Ovary (tissue), 9 donors: ENCODE data around the gene C2orf80. TPM values are rescaled to one million over a fixed set of nuclear protein-coding genes. Genes with fewer than 3 reads are reported as not detected.
A peak's percentile ranks its signal among the peaks of the same experiment; 100 is the strongest.
"Not testable (repeated sequence)": the region's sequence is repeated elsewhere in the genome, so short reads cannot be mapped to it uniquely, and the experiment has no call there.

Experiments
- DNase-seq, 5 donors: peaks; one replicate each; pipeline ENCODE4 v3.0.0-alpha.2; 2019 to 2020
- H3K27ac ChIP-seq, 2 donors: fragments of 200-600 bp; one replicate each; pipeline versions ENCODE4 v1.5.1 to v1.8.0; 2019 to 2022
- H3K27me3 ChIP-seq: fragments of 200-600 bp; one replicate; pipeline ENCODE4 v1.8.0; 2022
- H3K36me3 ChIP-seq: fragments of 200-600 bp; sonication (generic); one replicate; pipeline ENCODE4 v1.5.1; 2019
- H3K4me1 ChIP-seq: one replicate; pipeline ENCODE4 v1.8.1; 2013; ENCODE audit warnings: mild to moderate bottlenecking, moderate library complexity; ENCODE audit not compliant: insufficient read depth
- H3K4me3 ChIP-seq: fragments of 200-600 bp; sonication (generic); one replicate; pipeline ENCODE4 v1.5.1; 2017
- H3K9me3 ChIP-seq, 2 donors: fragments of 200-600 bp in 1 of 2; sonication (generic) in 1 of 2; one replicate each; pipeline versions ENCODE4 v1.5.1 to v1.8.1; 2013 to 2019; ENCODE audit warnings: mild to moderate bottlenecking in 1 of 2, moderate library complexity in 1 of 2
- CTCF ChIP-seq, 3 donors: fragments of 450-650 bp in 2 of 3; fragments of 200-600 bp in 1 of 3; IDR thresholded peaks; one replicate each; pipeline versions ENCODE4 v1.5.1 to v1.8.0; 2016 to 2022; ENCODE audit warnings: antibody characterized with exemption in 3 of 3, mild to moderate bottlenecking in 1 of 3
- EP300 ChIP-seq: sonication (generic); formaldehyde crosslinking; IDR thresholded peaks from one replicate; pipeline ENCODE4 v1.6.1; 2017; ENCODE audit warnings: antibody characterized with exemption
- POLR2A ChIP-seq: fragments of 450-650 bp; IDR thresholded peaks from one replicate; pipeline ENCODE4 v1.6.1; 2017; ENCODE audit warnings: antibody characterized with exemption, mild to moderate bottlenecking, moderate library complexity
- WGBS, 3 donors: extraction: QIAGEN DNeasy Blood & Tissue Kit in 1 of 3; methylation state at CpG; one replicate each; pipeline versions ENCODE4 v1.1.5 to v1.1.7; 2013 to 2017; 5-methylcytosine and 5-hydroxymethylcytosine counted together
- intact Hi-C, 4 donors: fragments of 100-400 bp; cut with DNase I; formaldehyde crosslinking; loops; one replicate each; pipeline versions ENCODE4 v1.11.0 to v1.15.1; 2022 to 2023
- polyA plus RNA-seq, 2 donors: library from polyadenylated mRNA; stranded (reverse); fragments of 200-250 nt in 1 of 2; fragments of 350-450 nt in 1 of 2; fragmentation: Illumina TruSeq in 1 of 2; extraction: RNeasy Lipid Tissue Mini Kit (QIAGEN cat#74804) in 1 of 2; gene quantifications; one replicate each; pipeline ENCODE4 v1.2.3, GENCODE V29; 2013 to 2014
- total RNA-seq, 7 donors: library from RNA; depleted of rRNA in 2 of 7; stranded (reverse); fragments of >200 nt in 2 of 7; fragmentation: NEBNext Ultra II Directional in 3 of 7; extraction: Animal tissue kit (Norgen Biotek cat#: 25700) in 3 of 7; gene quantifications; one replicate each; pipeline versions ENCODE4 v1.1.0 to v1.2.4, GENCODE V29; 2016 to 2023
- donor health status: DM: no; HTN: no; CAD: no; lungs with moderate emphysema.
- donor health status: DM: no; HTN: no; CAD: no.
- donor health status: Bipolar disorder and iron deficiency.
- donor health status: DM: yes; HTN: yes; CAD: no.
- donor health status: DM: no; HTN: no; CAD: no.
- donor health status: DM: yes; HTN: yes; CAD: no.

C2orf80 gene
- total and polyA plus RNA-seq, 9 donors, result not detected

- no peak for DNase-seq
- TF ChIP-seq CTCF (IDR thresholded peaks at IDR 0.05) (no peak), POLR2A (no peak), EP300 (no peak)
- Histone ChIP-seq H3K4me1 (no peaks in the 10 kb centered on the region), H3K27ac (no peak overlapping the region), H3K27me3 (no peaks in the 10 kb centered on the region), H3K4me3 (no peak overlapping the region), H3K36me3 (no peaks in the 10 kb centered on the region), H3K9me3 (no peaks in the 10 kb centered on the region)
- 62 to 76% (median 63%) methylated on average over 12 to 14 of the region's 14 CpGs for WGBS, 3 donors
- intact Hi-C loops, result no loop called here
Observed at GRCh38 chr2:208142925-208143799, 46.7 kb downstream of the C2orf80 start.

DNA sequence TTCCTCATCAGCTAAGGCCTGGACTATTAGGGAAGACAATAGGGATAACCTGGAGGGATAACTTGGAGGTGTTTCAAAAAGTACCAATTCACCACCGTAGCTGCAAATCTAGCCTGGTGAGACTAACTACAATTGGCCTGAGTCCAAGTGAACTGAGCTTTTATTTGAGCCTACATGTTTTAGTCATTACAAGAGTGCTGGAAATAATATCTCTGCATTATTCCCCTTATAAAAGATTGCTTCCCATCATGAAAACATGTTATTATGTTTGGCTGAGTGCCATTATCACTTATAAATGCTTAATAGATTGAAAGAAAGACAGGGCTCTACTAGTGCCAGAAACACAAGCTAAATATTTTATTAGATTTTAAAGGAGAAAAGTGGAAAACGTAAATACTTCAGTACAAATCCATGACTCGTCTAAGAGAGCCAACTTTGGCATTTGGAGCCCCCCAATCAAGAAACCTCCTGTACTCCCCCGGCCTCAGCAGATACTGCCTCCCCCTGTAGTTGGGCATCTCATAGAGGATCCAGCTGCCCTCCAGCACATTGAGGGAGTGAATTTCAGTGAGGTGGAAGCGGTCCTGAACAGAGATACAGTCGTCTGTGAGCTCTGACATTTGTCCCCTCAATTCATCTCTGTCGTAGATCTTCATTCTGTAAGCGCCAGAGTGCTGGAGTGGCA is 47.4 kb downstream of the C2orf80 start:
- TF ChIP-seq EP300 (no peak), CTCF (IDR thresholded peaks at IDR 0.05) (no peak), POLR2A (no peak)
- no peak overlapping the region for H3K27ac ChIP-seq
- H3K4me1 ChIP-seq, result no peaks in the 10 kb centered on the region
- intact Hi-C loops, result no loop called here
- DNase-seq, result no peak
- WGBS, 3 donors, result 40 to 47% (median 43%) methylated on average over 8 of the region's 8 CpGs
- H3K4me3 ChIP-seq, result no peak overlapping the region
- no peaks in the 10 kb centered on the region for H3K36me3 ChIP-seq
- no peaks in the 10 kb centered on the region for H3K9me3 ChIP-seq
- H3K27me3 ChIP-seq, result no peaks in the 10 kb centered on the region

DNA sequence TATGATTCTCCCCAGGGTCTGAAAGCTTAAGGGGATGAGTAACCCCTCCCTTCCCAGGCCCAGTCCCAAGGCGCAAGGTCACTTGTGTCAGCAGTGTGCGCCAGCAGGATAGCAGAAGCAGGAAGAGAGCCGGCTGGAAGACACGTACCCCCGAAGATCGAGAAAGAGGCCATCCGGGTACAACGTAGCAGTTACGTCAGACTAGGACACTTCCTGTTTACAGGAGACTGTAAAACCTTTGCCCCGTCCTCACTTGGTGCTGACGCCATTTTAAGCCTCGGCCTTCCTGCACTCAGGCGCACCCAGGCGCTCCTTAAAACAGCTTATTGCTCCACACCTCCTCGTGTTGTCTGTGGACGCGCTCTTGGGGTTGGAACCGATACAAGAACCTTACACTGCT is 50.4 kb downstream of the C2orf80 start:
- no peak for TF ChIP-seq EP300
- no peak for TF ChIP-seq CTCF (IDR thresholded peaks at IDR 0.05)
- TF ChIP-seq POLR2A, result no peak
- H3K36me3 ChIP-seq, result no peaks in the 10 kb centered on the region
- no peak overlapping the region for H3K27ac ChIP-seq
- H3K4me3 ChIP-seq, result no peak overlapping the region
- no peak for DNase-seq
- no peaks in the 10 kb centered on the region for H3K9me3 ChIP-seq
- H3K4me1 ChIP-seq, result peaks cover 9% of the 10 kb centered on the region
- H3K27me3 ChIP-seq, result no peaks in the 10 kb centered on the region
- intact Hi-C loops, result no loop called here
- WGBS, 3 donors, result 89 to 92% (median 91%) methylated on average over 18 of the region's 18 CpGs

DNA sequence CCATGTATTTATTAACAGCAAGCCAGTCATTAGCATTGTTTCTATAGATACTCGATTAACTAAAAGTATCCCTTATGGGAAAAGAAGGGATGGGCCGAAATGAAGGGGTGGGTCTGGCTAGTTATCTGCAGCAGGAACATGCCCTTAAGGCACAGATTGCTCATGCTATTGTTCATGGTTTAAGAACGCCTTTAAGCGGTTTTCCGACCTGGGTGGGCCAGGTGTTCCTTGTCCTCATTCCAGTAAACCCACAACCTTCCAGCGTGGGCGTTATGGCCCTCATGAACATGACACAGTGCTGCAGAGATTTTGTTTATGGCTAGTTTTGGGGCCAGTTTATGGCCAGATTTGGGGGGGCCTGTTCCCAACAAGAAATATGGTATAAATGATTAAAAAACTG is 51.5 kb downstream of the C2orf80 start:
- H3K9me3 ChIP-seq, H3K27ac ChIP-seq, intact Hi-C loops, H3K4me1 ChIP-seq, H3K27me3 ChIP-seq, DNase-seq, H3K4me3 ChIP-seq, H3K36me3 ChIP-seq: not testable (repeated sequence)
- WGBS, 3 donors, result 91 to 96% (median 95%) methylated on average over 7 of the region's 7 CpGs

GRCh38 chr2:208136716-208137094 is 53.1 kb downstream of the C2orf80 start:
- Histone ChIP-seq H3K36me3 (no peaks in the 10 kb centered on the region), H3K4me1 (peaks cover 9% of the 10 kb centered on the region), H3K9me3 (no peaks in the 10 kb centered on the region), H3K4me3 (no peak overlapping the region), H3K27ac (peak overlapping the region in 1 of 2 donors; percentile 59), H3K27me3 (no peaks in the 10 kb centered on the region)
- TF ChIP-seq EP300 (no peak), CTCF (IDR thresholded peaks at IDR 0.05) (no peak), POLR2A (no peak)
- 66 to 88% (median 88%) methylated on average over 2 of the region's 2 CpGs for WGBS, 3 donors
- intact Hi-C loops, result no loop called here
- DNase-seq, result no peak
